NCI-H1436 (cell line): ENCODE data around the gene TM2D3.

ENCODE experiments used
- DNase-seq: peaks from one replicate; lab custom pipeline; 2025; lab: John Stamatoyannopoulos, UW

Gene TM2D3

GRCh38 chr15:101652098-101652785 lies at the start of gene TM2D3:
TSS of gene TM2D3 (minus strand) at chr15:101652381. CDS start at chr15:101652361, 20 bp downstream.
- peak; percentile 59 for DNase-seq

- no peak for DNase-seq
Measured at GRCh38 chr15:101698314-101698713, 46.1 kb upstream of the TM2D3 start.

- no peak for DNase-seq
Measured at GRCh38 chr15:101697488-101697887, 45.3 kb upstream of the TM2D3 start.

GRCh38 chr15:101696829-101697228 lies 44.6 kb upstream of the TM2D3 start:
- DNase-seq: no peak

GRCh38 chr15:101694261-101694660 lies 42.1 kb upstream of the TM2D3 start:
- no peak for DNase-seq

- DNase-seq: no peak
Measured at GRCh38 chr15:101692801-101693598, 40.8 kb upstream of the TM2D3 start.

- DNase-seq: no peak
Measured at GRCh38 chr15:101689901-101690300, 37.7 kb upstream of the TM2D3 start.

GRCh38 chr15:101686718-101687117 lies 34.5 kb upstream of the TM2D3 start:
- DNase-seq: no peak

- DNase-seq: no peak
Measured at GRCh38 chr15:101684877-101685276, 32.7 kb upstream of the TM2D3 start.

GRCh38 chr15:101684384-101684783 lies 32.2 kb upstream of the TM2D3 start:
- DNase-seq: no peak

GRCh38 chr15:101679806-101680205 lies 27.6 kb upstream of the TM2D3 start:
- no peak for DNase-seq

GRCh38 chr15:101676921-101677329 lies 24.7 kb upstream of the TM2D3 start:
- DNase-seq: no peak

- no peak for DNase-seq
Measured at GRCh38 chr15:101675796-101676582, 23.8 kb upstream of the TM2D3 start.

GRCh38 chr15:101675015-101675414 lies 22.8 kb upstream of the TM2D3 start:
- DNase-seq: no peak

GRCh38 chr15:101672298-101672697 lies 20.1 kb upstream of the TM2D3 start:
- no peak for DNase-seq

GRCh38 chr15:101669744-101670143 lies 17.6 kb upstream of the TM2D3 start:
- DNase-seq: no peak

GRCh38 chr15:101667881-101668280 lies 15.7 kb upstream of the TM2D3 start:
- no peak for DNase-seq

GRCh38 chr15:101664303-101664913 lies 12.2 kb upstream of the TM2D3 start:
- DNase-seq: no peak

- DNase-seq: no peak
Measured at GRCh38 chr15:101662203-101662602, 10.0 kb upstream of the TM2D3 start.

- DNase-seq: no peak
Measured at GRCh38 chr15:101660005-101660404, 7.8 kb upstream of the TM2D3 start.

- peak; percentile 11 for DNase-seq
Measured at GRCh38 chr15:101657968-101658784, 6.0 kb upstream of the TM2D3 start.
